ENCODE data around the gene BCKDK. TPM values are rescaled to one million over a fixed set of nuclear protein-coding genes. Genes with fewer than 3 reads are reported as not detected.
A peak's percentile ranks its signal among the peaks of the same experiment; 100 is the strongest.
"Not testable (repeated sequence)": the region's sequence is repeated elsewhere in the genome, so short reads cannot be mapped to it uniquely, and the experiment has no call there.

Gene BCKDK
- total RNA-seq, 2 donors from 2014 or later = 41.3 to 43.4 TPM

DNA sequence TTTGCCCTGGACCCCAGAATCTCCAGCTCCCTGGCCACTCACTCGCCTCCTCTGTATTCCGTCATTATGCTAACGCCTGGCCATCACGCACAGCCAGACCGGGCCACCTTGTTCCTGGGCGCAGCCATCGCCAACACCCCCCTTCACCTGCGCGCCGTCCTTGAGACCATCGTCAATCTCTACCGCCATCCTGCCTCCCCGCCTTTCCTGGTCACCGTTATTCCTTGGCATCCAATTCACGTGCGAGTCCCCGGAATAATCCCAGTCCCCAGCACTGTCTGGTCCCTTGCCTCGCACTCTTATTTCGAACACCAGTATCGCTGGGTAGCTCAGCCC lies 14.1 kb upstream of the BCKDK start:
- Histone ChIP-seq H3K4me3 (peak overlapping the region; percentile 73), H3K27me3 (no peaks in the 10 kb centered on the region), H3K4me1 (peaks cover 8% of the 10 kb centered on the region), H3K27ac (peak overlapping the region; percentile 85), H3K9me3 (no peaks in the 10 kb centered on the region), H3K9ac (ENCODE audit: low read depth in 2 of 2, low read length in 2 of 2) (peak overlapping the region; percentile 82 to 89), H3K36me3 (no peaks in the 10 kb centered on the region)
- DNase-seq = peak; percentile 33
- TF ChIP-seq, protein P1, sequence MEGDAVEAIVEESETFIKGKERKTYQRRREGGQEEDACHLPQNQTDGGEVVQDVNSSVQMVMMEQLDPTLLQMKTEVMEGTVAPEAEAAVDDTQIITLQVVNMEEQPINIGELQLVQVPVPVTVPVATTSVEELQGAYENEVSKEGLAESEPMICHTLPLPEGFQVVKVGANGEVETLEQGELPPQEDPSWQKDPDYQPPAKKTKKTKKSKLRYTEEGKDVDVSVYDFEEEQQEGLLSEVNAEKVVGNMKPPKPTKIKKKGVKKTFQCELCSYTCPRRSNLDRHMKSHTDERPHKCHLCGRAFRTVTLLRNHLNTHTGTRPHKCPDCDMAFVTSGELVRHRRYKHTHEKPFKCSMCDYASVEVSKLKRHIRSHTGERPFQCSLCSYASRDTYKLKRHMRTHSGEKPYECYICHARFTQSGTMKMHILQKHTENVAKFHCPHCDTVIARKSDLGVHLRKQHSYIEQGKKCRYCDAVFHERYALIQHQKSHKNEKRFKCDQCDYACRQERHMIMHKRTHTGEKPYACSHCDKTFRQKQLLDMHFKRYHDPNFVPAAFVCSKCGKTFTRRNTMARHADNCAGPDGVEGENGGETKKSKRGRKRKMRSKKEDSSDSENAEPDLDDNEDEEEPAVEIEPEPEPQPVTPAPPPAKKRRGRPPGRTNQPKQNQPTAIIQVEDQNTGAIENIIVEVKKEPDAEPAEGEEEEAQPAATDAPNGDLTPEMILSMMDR (IDR thresholded peaks at IDR 0.05) = no peak
- intact Hi-C loops (cut with DNase I) = loop anchor here (10.0 kb wide), 1 partner anchor 61 kb away; the partner anchor contains the start of gene PRSS36

DNA sequence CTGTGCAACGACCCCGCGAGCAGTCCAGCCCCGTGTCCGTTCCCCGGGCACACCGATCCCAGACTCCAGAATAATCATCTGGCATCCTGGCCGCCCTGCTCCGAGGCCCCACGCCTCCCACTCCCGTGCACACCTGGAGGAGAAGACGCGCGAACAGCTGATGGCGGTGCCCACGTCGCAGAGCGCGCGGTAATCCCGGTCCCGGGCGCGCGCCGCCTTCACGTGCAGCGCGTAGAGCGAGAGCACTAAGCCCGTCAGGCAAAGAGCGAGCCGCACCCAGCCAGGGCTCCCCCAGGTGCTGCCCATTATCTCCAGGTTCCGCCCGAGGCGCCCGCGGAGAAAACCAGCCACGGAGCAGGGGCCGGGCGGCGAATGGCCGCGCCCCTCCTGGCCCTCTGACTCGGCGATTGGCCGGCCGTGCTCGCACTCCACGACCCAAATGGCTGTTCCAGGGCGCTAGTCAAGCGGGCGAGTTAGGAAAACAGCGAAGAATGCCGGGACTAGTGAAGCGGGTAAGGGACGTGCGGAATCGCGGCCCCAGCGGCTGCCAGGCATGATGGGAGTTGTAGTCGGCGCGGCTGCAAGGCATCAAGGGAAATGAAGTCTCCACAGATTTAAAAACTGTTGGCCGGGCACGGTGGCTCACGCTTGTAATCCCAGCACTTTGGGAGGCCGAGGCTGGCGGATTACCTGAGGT lies 13.6 kb upstream of the BCKDK start, which contains the start of gene VKORC1:
Gene VKORC1, minus strand, starts transcription at position 374 of the 697 bp plus-strand sequence. Its CDS starts 68 bp downstream, at position 306.
- no peaks in the 10 kb centered on the region for H3K9me3 ChIP-seq
- no peaks in the 10 kb centered on the region for H3K36me3 ChIP-seq
- DNase-seq = peak; percentile 97
- TF ChIP-seq, protein P1 (IDR thresholded peaks at IDR 0.05) = no peak
- H3K4me1 ChIP-seq = peaks cover 8% of the 10 kb centered on the region
- H3K27ac ChIP-seq = peak within 1 kb of the TSS; percentile 85
- peak within 1 kb of the TSS; percentile 82 to 89 for H3K9ac ChIP-seq (ENCODE audit: low read depth in 2 of 2, low read length in 2 of 2)
- peak within 1 kb of the TSS; percentile 73 for H3K4me3 ChIP-seq
- intact Hi-C loops (cut with DNase I) = loop anchor here (10.0 kb wide), 1 partner anchor 60 kb away; the partner anchor contains the start of gene PRSS36
- no peaks in the 10 kb centered on the region for H3K27me3 ChIP-seq

- Histone ChIP-seq H3K4me1 (no peaks in the 10 kb centered on the region), H3K27me3 (no peaks in the 10 kb centered on the region), H3K4me3 (no peak overlapping the region), H3K9me3 (no peaks in the 10 kb centered on the region), H3K36me3 (no peaks in the 10 kb centered on the region), H3K27ac (no peak overlapping the region), H3K9ac (ENCODE audit: low read depth in 2 of 2, low read length in 2 of 2) (no peak overlapping the region)
- DNase-seq = no peak
- intact Hi-C loops (cut with DNase I) = loop anchor here (10.0 kb wide), 1 partner anchor 55 kb away; the partner anchor contains the start of gene PRSS36
- TF ChIP-seq, protein P1 (IDR thresholded peaks at IDR 0.05) = no peak
These were observed 8.1 kb upstream of the BCKDK start for GRCh38 chr16:31099860-31100638.

GRCh38 chr16:31100876-31101641 lies 7.1 kb upstream of the BCKDK start:
- H3K9ac ChIP-seq (ENCODE audit: low read depth in 2 of 2, low read length in 2 of 2); H3K27ac ChIP-seq; H3K27me3 ChIP-seq; DNase-seq; H3K9me3 ChIP-seq; intact Hi-C loops (cut with DNase I); H3K4me3 ChIP-seq; H3K36me3 ChIP-seq; H3K4me1 ChIP-seq: not testable (repeated sequence)

GRCh38 chr16:31105677-31106213 lies 2.4 kb upstream of the BCKDK start:
- H3K4me1 ChIP-seq = peaks cover 9% of the 10 kb centered on the region
- no peaks in the 10 kb centered on the region for H3K36me3 ChIP-seq
- peak; percentile 91 for DNase-seq
- TF ChIP-seq, protein P1 (IDR thresholded peaks at IDR 0.05) = peak; percentile 77
- peak overlapping the region; percentile 14 for H3K4me3 ChIP-seq
- no peak overlapping the region for H3K27ac ChIP-seq
- intact Hi-C loops (cut with DNase I) = no loop called here
- peak overlapping the region in 1 of 2 donors; percentile 64 for H3K9ac ChIP-seq (ENCODE audit: low read depth in 2 of 2, low read length in 2 of 2)
- H3K9me3 ChIP-seq = no peaks in the 10 kb centered on the region
- no peaks in the 10 kb centered on the region for H3K27me3 ChIP-seq

Measured in colonic mucosa (tissue), 4 donors.